DOHH2 (cell line): ENCODE measurements around the gene DOK6.

Source experiments
- CTCF ChIP-seq: fragments of 200-600 bp; sonication (generic); IDR thresholded peaks from one replicate; pipeline ENCODE4 v1.5.1; 2014; ENCODE audit warnings: antibody characterized with exemption, mild to moderate bottlenecking, low read depth, low read length; ENCODE audit not compliant: poor library complexity, severe bottlenecking
- EZH2phosphoT487 ChIP-seq: fragments of 200-600 bp; sonication (generic); IDR thresholded peaks from 2 replicates; pipeline ENCODE4 v1.6.1; 2017; ENCODE audit warnings: borderline replicate concordance, mild to moderate bottlenecking, antibody characterized with exemption, low read length, moderate library complexity, mixed read lengths

GRCh38 chr18:69898241-69898861 is 497.7 kb downstream of the DOK6 start:
- TF ChIP-seq CTCF (no peak), EZH2phosphoT487 (no peak)
